Embryonic facial prominence (tissue), 1 donor: ENCODE measurements around the gene HSPB7.
"Not testable (repeated sequence)": the region's sequence is repeated elsewhere in the genome, so short reads cannot be mapped to it uniquely, and the experiment has no call there.

Source experiments
- DNase-seq: peaks from one replicate; pipeline ENCODE4 v3.0.0-alpha.2; 2016; ENCODE audit errors: extremely low spot score

Gene HSPB7

GRCh38 chr1:16006552-16007485 is 11.0 kb downstream of the HSPB7 start:
- no peak for DNase-seq

DNA sequence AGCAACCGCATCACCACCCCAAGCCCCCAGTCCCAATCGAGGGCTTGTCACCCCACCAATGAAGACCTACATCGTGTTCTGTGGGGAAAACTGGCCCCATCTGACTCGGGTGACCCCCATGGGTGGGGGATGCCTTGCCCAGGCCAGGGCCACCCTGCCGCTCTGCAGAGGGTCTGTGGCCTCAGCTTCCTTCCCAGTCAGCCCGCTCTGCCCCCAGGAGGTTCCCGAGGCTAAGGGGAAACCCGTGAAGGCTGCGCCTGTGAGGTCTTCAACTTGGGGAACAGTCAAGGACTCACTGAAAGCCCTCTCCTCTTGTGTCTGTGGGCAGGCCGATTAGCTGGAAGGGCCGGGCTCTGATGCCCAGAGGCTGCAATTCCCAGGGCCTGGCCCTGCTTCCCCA is 11.8 kb downstream of the HSPB7 start:
- DNase-seq = no peak

DNA sequence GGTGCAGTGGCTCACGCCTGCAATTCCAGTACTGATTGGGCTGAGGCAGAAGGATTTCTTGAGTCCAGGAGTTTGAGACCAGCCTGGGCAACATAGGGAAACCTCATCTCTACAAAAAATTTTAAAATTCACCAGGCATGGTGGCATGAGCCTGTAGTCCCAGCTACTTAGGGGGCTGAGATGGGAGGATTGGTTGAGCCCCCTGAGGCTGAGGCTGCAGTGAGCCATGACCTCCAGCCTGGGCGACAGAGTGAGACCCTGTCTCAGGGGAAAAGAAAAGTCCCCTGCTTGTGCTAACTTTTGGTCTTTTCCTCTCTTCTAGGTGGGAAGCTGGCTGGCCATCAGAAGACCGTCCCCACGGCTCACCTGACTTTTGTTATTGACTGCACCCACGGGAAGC is 12.2 kb downstream of the HSPB7 start:
- no peak for DNase-seq

DNA sequence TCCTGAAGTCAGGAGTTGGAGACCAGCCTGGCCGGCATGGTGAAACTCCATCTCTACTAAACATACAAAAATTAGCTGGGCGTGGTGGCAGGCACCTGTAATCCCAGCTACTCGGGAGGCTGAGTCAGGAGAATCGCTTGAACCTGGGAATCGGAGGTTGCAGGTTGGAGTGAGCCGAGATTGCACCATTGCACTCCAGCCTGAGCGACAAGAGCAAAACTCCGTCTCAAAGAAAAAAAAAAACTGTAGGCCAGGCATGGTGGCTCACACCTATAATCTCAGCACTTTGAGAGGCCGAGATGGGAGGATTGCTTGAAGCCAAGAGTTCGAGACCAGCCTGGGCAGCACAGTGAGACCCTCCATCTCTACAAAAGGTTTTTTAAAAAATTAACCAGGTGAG is 16.6 kb downstream of the HSPB7 start:
- DNase-seq = not testable (repeated sequence)

DNA sequence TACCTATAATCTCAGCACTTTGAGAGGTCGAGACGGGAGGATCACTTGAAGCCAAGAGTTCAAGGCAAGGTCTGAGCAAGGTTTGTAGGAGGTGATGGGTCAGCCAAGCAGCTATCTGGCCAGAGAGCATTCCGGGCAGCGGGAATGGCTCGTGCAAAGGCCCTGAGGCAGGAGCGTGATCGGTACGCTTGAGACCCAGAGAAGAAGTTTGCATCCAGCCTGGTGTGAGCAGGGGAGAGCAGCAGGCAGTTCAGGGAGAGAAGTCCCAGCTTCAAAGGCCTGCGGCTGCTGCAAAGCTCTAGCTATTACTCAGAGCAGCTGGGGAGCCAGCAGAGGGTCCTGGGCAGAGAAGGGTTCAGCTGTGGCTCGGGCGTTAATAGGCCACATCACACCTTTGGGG is 18.9 kb downstream of the HSPB7 start:
- DNase-seq = no peak

- DNase-seq = no peak
Measured at GRCh38 chr1:15997637-15998280, 20.1 kb downstream of the HSPB7 start.

GRCh38 chr1:15997076-15997585 is 20.7 kb downstream of the HSPB7 start:
- no peak for DNase-seq

- no peak for DNase-seq
Measured at GRCh38 chr1:15994590-15995351, 23.1 kb downstream of the HSPB7 start.

DNA sequence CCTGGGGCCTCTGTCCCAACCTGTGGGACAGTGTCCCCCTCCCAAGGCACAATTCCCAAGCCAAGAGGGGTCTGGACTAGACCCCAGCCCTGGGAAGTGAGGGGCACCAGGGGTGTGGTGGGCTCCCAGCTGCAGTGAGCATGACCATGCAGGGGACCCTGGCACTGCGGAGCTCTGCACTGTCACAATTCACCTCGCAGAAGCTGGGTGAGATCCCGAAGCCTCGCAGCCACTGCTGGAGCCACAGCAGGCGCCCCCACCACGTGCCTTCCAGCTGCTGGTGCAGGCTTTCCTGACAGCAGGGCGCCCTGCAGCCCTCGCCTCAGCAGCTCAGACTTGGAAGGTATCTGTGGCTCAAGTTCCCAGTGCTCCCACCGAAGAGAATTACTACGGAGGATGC is 23.8 kb downstream of the HSPB7 start:
- no peak for DNase-seq

DNA sequence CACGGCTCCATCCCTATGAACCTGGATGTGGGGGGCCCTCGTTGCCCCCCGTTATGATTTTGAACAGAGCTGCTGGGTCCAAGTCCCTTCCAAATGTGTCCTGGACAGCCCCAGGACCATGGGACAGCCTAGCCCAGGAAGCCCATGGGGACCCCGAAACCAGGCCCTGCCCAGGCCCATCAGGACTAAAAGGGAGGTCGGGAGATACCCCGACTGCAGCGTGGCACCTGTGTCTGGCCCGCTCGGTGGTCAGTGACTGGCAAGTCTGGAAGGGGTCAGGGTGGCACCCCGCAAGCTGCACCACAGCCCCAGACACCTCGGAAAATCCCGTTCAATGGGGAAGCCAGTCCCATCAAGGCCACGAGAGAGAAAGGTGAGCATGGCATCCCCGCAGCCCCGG is 24.2 kb downstream of the HSPB7 start:
- no peak for DNase-seq

DNA sequence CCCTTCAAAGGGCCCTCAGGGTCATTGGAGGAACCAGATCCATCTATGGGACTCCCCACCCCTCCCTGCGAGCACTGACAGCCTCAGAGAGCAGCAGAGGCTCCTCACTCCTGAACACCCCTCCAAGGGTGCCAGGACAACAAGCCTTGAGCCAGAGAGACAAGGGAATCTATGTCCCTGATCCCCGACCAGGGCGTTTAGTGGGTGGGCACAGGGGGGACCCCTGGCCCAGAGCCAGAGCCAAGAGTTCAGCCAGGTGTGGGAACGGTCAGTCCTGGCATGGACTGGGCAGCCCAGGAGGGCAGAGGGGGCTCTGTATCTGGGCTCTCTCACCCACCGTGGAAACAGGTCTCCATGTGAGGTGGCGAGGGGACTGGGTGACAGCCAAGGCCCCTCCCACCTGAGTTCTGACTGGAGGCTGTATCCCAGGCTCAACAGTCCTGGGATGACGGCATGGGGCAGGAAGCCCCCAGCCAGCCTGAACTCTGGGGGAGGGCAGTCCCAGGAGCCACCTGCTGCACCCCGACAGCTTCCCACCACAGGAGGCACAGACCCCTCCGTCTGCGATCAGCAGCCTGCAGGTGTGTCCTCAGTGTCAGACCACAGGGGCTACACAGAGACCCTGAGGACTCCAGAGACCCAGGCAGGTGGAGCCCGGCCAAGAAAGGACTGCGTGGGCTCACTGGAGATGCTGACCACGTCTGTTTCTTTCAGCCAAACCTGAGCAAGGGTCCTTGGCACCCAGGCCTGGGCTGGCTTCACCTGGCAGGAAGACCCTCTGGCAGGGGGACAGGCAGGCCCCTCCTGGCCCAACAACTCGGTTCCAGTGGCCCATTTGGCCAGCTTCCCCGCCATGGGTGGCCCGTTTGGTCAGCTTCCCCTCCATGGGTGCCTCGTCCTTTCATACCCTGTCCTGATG is 25.0 kb downstream of the HSPB7 start:
- DNase-seq = peak; percentile 22

DNA sequence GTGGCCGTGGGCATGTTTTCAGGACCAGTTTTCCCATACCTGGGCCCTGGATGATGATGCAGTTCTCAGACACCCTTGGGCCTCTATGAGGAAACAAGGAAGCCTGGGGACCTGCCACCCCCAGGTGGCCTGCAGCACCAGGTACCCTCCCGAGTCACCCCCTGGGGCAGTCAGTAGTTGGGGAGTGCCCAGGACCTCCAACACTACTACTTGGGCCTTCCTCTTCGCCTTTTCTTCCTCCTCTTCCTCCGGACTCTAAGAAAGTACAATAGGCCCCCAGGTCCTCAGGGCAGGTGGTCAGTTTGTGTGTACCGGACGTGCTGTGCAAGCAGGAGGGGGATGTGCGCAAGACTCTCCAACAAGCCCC is 25.7 kb downstream of the HSPB7 start:
- no peak for DNase-seq

GRCh38 chr1:15991427-15992186 is 26.2 kb downstream of the HSPB7 start:
- no peak for DNase-seq

DNA sequence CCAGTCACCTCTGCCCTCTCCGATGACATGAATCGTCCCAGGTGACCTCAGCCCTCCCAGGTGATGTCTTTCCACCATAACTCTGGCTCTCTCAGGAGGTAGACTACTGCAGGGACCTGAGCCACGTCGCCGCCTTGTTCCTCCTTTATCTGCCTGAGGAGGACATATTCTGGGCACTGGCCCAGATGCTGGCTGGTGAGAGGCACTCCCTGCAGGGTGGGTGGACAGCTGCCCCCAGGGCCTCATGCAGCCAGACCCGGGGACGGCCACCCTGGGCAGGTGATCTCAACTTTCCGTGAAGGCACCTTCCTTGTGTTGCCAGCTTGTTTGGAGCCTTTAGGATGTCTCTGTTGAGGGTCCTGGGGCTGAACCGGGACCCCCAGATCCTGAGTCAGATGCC is 28.1 kb downstream of the HSPB7 start:
- no peak for DNase-seq

DNA sequence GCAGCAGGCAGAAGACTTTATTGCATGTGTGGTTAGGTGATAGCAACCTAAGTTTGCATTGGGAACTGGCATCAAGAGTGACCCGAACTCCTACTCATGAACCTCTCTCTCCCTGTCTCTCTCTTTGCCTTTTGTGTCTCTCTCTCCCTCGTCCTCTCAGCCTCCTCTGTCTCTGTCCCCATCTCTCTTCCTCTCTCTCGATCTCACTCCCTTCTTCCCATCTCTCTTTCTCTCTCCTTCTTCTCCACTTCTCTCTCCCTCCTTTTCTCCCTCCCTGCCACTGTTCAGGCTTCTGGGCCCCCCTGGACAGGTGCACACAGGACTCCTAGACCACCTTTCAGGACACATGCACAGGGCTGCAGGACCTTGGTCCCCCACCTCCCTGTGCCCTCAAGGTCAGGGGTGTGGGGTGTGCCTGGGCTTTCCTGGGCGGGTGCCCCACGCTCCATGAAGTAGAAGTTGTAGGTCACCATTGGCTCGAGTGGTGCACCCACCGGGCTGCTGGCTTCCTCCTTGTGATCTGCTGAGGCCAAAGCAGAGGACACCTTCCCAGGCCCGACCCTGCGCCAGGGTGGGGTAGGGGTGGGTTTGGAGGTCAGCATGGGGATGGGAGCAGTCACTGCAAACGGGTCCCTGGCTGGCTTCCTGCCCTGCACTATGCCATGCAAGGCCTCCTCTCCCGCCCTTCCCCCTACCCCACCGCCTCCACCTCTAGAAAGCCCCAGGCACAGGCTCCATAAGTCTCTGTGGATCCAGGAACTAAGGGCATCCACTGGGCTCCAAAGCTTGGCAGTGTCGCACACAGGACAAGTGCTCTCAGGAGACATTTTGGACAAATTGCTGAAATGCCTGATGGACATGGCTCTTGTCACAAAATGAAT is 28.7 kb downstream of the HSPB7 start:
- no peak for DNase-seq

- DNase-seq = no peak
Measured at GRCh38 chr1:15985611-15986297, 32.1 kb downstream of the HSPB7 start.

DNA sequence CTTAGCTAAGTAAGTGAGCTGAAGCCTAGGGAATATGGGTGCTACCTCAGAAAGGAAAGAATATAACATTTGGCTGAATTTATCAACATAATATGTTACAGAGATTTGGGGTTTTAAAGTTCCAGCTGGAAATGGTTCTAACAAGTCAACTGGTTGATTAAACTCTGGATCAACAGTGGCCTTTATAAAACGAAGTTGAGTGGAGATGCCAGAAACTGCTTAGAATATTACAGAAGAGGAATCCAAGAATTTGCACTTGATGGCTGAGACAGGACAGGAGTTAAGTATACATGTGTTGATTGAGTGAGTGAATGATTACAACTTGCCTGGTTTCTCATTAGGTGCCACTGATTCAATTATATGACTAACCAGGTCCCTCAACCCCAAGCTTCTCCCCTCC is 34.6 kb downstream of the HSPB7 start:
- DNase-seq = no peak

DNA sequence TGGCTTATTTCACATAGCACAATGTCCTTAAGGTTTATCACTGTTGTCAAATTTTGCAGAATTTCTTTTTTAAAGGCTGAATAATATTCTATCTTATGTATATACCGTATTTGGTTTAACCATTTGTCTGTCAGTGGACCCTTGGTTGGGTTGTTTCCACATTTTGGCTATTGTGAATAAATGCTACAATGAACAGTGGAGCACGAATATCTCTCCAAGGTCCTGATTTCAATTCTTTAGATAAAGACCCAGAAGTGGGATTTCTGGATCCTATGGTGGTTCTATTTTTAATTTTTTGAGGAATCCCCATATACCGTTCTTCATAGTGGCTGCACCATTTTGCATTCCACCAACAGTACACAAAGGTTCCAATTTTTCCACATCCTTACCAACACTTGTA is 36.2 kb downstream of the HSPB7 start:
- DNase-seq = no peak

DNA sequence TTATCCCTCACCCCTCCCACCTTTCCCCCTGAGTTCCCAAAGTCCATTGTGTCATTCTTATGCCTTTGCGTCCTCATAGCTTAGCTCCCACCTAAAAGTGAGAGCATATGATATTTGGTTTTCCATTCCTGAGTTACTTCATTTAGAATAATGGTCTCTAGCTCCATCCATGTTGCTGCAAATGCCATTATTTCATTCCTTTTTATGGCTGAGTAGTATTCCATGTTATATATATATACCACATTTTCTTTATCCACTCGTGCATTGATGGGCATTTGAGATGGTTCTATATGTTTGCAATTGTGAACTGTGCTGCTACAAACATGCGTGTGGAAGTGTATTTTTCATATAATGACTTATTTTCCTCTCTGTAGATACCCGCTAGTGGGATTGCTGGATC is 39.9 kb downstream of the HSPB7 start:
- not testable (repeated sequence) for DNase-seq
